H1 (cell line): Measurements from ENCODE around the gene MLPH. TPM values are rescaled to one million over a fixed set of nuclear protein-coding genes. Genes with fewer than 3 reads are reported as not detected.

Source experiments
- CTCF ChIA-PET: fragments of 300-600 bp; sonication (Branson Sonifier 250); formaldehyde crosslinking; loops from one replicate; lab custom pipeline; 2021; ENCODE audit not compliant: partially characterized antibody; lab: Charles Lee
- POLR2A ChIA-PET: fragments of 300-600 bp; sonication (Branson Sonifier 250); formaldehyde crosslinking; loops from one replicate; lab custom pipeline; 2021; ENCODE audit warnings: inconsistent platforms; ENCODE audit not compliant: partially characterized antibody; lab: Charles Lee
- DNase-seq, 2 experiments: peaks; one replicate each; pipeline versions ENCODE4 v3.0.0 to v3.0.0-alpha.2; 2010 to 2022; ENCODE audit warnings: low spot score in 2 of 2, low read depth in 1 of 2, mixed read lengths in 1 of 2
- FAIRE-seq: peaks from 2 replicates; lab custom pipeline; 2011; peaks lifted over from hg19 to GRCh38; lab: Jason Lieb, UNC
- H2AFZ ChIP-seq: 2 replicates; pipeline ENCODE4 v1.8.1; 2012; ENCODE audit warnings: low read length, inconsistent platforms
- H2AK5ac ChIP-seq: 2 replicates; pipeline ENCODE4 v1.6.1; 2013; ENCODE audit warnings: low read depth, low read length
- H2BK120ac ChIP-seq: replicated peaks from 2 replicates; pipeline ENCODE3; 2013; ENCODE audit warnings: low read depth, low read length, inconsistent platforms
- H2BK12ac ChIP-seq: 2 replicates; pipeline ENCODE4 v1.6.1; 2013; ENCODE audit warnings: low read depth, low read length
- H2BK15ac ChIP-seq: 2 replicates; pipeline ENCODE4 v1.6.1; 2013; ENCODE audit warnings: low read length
- H2BK20ac ChIP-seq: 2 replicates; pipeline ENCODE4 v1.6.1; 2013; ENCODE audit warnings: low read length
- H2BK5ac ChIP-seq: 2 replicates; pipeline ENCODE4 v1.6.1; 2013; ENCODE audit warnings: low read depth, low read length
- H3K14ac ChIP-seq: 2 replicates; pipeline ENCODE4 v1.6.1; 2013; ENCODE audit warnings: inconsistent platforms; ENCODE audit not compliant: insufficient read length
- H3K18ac ChIP-seq: 2 replicates; pipeline ENCODE4 v1.6.1; 2013; ENCODE audit warnings: low read length; ENCODE audit errors: extremely low read depth
- H3K23ac ChIP-seq: 2 replicates; pipeline ENCODE4 v1.6.1; 2013; ENCODE audit warnings: inconsistent platforms; ENCODE audit not compliant: insufficient read length
- H3K23me2 ChIP-seq: 2 replicates; pipeline ENCODE4 v1.6.1; 2013; ENCODE audit warnings: low read depth, low read length
- H3K27ac ChIP-seq: 2 replicates; pipeline ENCODE4 v1.6.1; 2011; ENCODE audit warnings: low read depth, low read length, inconsistent platforms
- H3K27me3 ChIP-seq, 4 experiments: replicated peaks in 1 of 4; 1 replicate in 1 of 4; 2 replicates in 3 of 4; pipeline versions ENCODE4 v1.6.1 to v1.8.1; 2011 to 2013; ENCODE audit warnings: low read length in 3 of 4, mild to moderate bottlenecking in 3 of 4, inconsistent platforms in 2 of 4, mixed read lengths in 2 of 4, moderate library complexity in 1 of 4; ENCODE audit not compliant: control insufficient read depth in 3 of 4, insufficient read depth in 3 of 4; ENCODE audit errors: extremely low read depth in 1 of 4
- H3K36me3 ChIP-seq, 4 experiments: 2 replicates each; pipeline versions ENCODE4 v1.6.1 to v1.8.1; 2011 to 2013; ENCODE audit warnings: mild to moderate bottlenecking in 4 of 4, low read length in 3 of 4, moderate library complexity in 2 of 4, control low read depth in 1 of 4, inconsistent platforms in 1 of 4; ENCODE audit not compliant: insufficient read depth in 4 of 4, control insufficient read depth in 2 of 4
- H3K4ac ChIP-seq: replicated peaks from 2 replicates; pipeline ENCODE3; 2013; ENCODE audit warnings: low read length, low read depth, mixed read lengths, inconsistent platforms; ENCODE audit not compliant: insufficient read length
- H3K4me1 ChIP-seq, 4 experiments: replicated peaks in 1 of 4; 1 replicate in 1 of 4; 2 replicates in 3 of 4; pipeline versions ENCODE4 v1.6.1 to v1.8.1; 2011 to 2013; ENCODE audit warnings: low read length in 3 of 4, inconsistent platforms in 2 of 4, mixed read lengths in 1 of 4; ENCODE audit not compliant: insufficient read depth in 4 of 4, control insufficient read depth in 3 of 4
- H3K4me2 ChIP-seq, 2 experiments: 2 replicates each; pipeline versions ENCODE4 v1.6.1 to v1.8.1; 2011 to 2013; ENCODE audit warnings: low read depth in 2 of 2, low read length in 2 of 2, control low read depth in 1 of 2, inconsistent platforms in 1 of 2, mild to moderate bottlenecking in 1 of 2; ENCODE audit not compliant: insufficient read depth in 1 of 2
- H3K4me3 ChIP-seq, 4 experiments: fragments of 200-600, 300-600 bp in 1 of 4; sonication (generic), shearing (Covaris generic), sonication (Bioruptor Twin) in 1 of 4; 2 replicates each; pipeline versions ENCODE4 v1.5.1 to v1.8.1; 2011 to 2016; ENCODE audit warnings: low read length in 4 of 4, low read depth in 3 of 4, control low read depth in 2 of 4, inconsistent platforms in 2 of 4, mild to moderate bottlenecking in 2 of 4, mixed read lengths in 1 of 4, moderate library complexity in 1 of 4; ENCODE audit not compliant: insufficient read depth in 2 of 4; ENCODE audit errors: extremely low read depth in 1 of 4
- H3K56ac ChIP-seq: replicated peaks from 2 replicates; pipeline ENCODE3; 2013; ENCODE audit warnings: low read depth, mild to moderate bottlenecking, mixed read lengths, low read length, inconsistent platforms; ENCODE audit not compliant: insufficient read length
- H3K79me1 ChIP-seq: 2 replicates; pipeline ENCODE4 v1.6.1; 2013; ENCODE audit warnings: low read depth, low read length, control low read depth
- H3K79me2 ChIP-seq, 2 experiments: 2 replicates each; pipeline versions ENCODE4 v1.6.1 to v1.8.1; 2012 to 2013; ENCODE audit warnings: low read length in 2 of 2, mild to moderate bottlenecking in 2 of 2, inconsistent platforms in 1 of 2; ENCODE audit not compliant: insufficient read depth in 2 of 2, control insufficient read depth in 1 of 2
- H3K9ac ChIP-seq, 4 experiments: replicated peaks in 1 of 4; 1 replicate in 1 of 4; 2 replicates in 3 of 4; pipeline versions ENCODE4 v1.6.1 to v1.8.1; 2011 to 2013; ENCODE audit warnings: low read depth in 3 of 4, low read length in 3 of 4, control low read depth in 2 of 4, mild to moderate bottlenecking in 2 of 4, moderate library complexity in 2 of 4, inconsistent platforms in 1 of 4; ENCODE audit errors: extremely low read depth in 1 of 4
- H3K9me3 ChIP-seq, 2 experiments: 2 replicates each; pipeline versions ENCODE4 v1.6.1 to v1.8.1; 2012 to 2013; ENCODE audit warnings: mild to moderate bottlenecking in 2 of 2, moderate library complexity in 2 of 2, control low read depth in 1 of 2, inconsistent platforms in 1 of 2, low read depth in 1 of 2, low read length in 1 of 2, mixed read lengths in 1 of 2; ENCODE audit not compliant: insufficient read depth in 2 of 2
- H4K20me1 ChIP-seq, 2 experiments: replicated peaks in 1 of 2; 2 replicates each; pipeline versions ENCODE3 to v1.8.1; 2011 to 2013; ENCODE audit warnings: inconsistent platforms in 2 of 2, low read length in 2 of 2, mild to moderate bottlenecking in 1 of 2; ENCODE audit not compliant: insufficient read depth in 2 of 2, control insufficient read depth in 1 of 2
- H4K5ac ChIP-seq: 2 replicates; pipeline ENCODE4 v1.6.1; 2013; ENCODE audit warnings: low read length, low read depth, mixed read lengths, inconsistent platforms; ENCODE audit not compliant: insufficient read length
- H4K8ac ChIP-seq: 2 replicates; pipeline ENCODE4 v1.8.0; 2013; ENCODE audit warnings: mild to moderate bottlenecking, moderate library complexity, low read length, inconsistent platforms; ENCODE audit not compliant: insufficient read depth; ENCODE audit errors: extremely low read depth
- H4K91ac ChIP-seq: replicated peaks from 2 replicates; pipeline ENCODE3; 2013; ENCODE audit warnings: low read length, mixed read lengths, inconsistent platforms; ENCODE audit not compliant: insufficient read length
- BCL11A ChIP-seq, 2 experiments: IDR thresholded peaks; one replicate each; pipeline ENCODE4 v1.6.1; 2011; ENCODE audit warnings: low read depth in 2 of 2, low read length in 2 of 2, mild to moderate bottlenecking in 2 of 2
- CBX5 ChIP-seq: fragments of 300-800, 300-1000 bp; sonication (generic); IDR thresholded peaks from 2 replicates; pipeline ENCODE4 v1.7.1; 2016; ENCODE audit warnings: antibody characterized with exemption, low read length, low read depth
- EGR1 ChIP-seq: IDR thresholded peaks from 2 replicates; pipeline ENCODE4 v1.6.1; 2011; ENCODE audit warnings: low read depth, low read length, borderline replicate concordance
- GABPA ChIP-seq: IDR thresholded peaks from 2 replicates; pipeline ENCODE4 v1.6.1; 2011; ENCODE audit warnings: mild to moderate bottlenecking, low read length, moderate library complexity, borderline replicate concordance; ENCODE audit not compliant: insufficient read depth
- SRF ChIP-seq: IDR thresholded peaks from 2 replicates; pipeline ENCODE4 v1.6.1; 2011; ENCODE audit warnings: mild to moderate bottlenecking, low read depth, low read length, moderate library complexity
- TAF7 ChIP-seq: optimal IDR thresholded peaks from 2 replicates; pipeline ENCODE3; 2011; ENCODE audit warnings: low read depth, mild to moderate bottlenecking, inconsistent platforms, low read length, moderate library complexity, borderline replicate concordance
- WGBS, 2 experiments: shearing (Covaris generic) in 1 of 2; methylation state at CpG; one replicate each; pipeline versions ENCODE4 v1.1.6 to v1.1.7; 2013 to 2015; ENCODE audit warnings: low lambda C conversion rate in 2 of 2, mixed read lengths in 2 of 2, inconsistent platforms in 1 of 2, low coverage in 1 of 2, missing lambda C conversion rate in 1 of 2; ENCODE audit not compliant: insufficient replicate concordance in 2 of 2, insufficient coverage in 1 of 2, insufficient read length in 1 of 2; ENCODE audit errors: extremely low coverage in 1 of 2, missing lambda C conversion rate in 1 of 2; 5-methylcytosine and 5-hydroxymethylcytosine counted together
- polyA plus RNA-seq, 7 experiments: library from polyadenylated mRNA; depleted of rRNA in 3 of 7; stranded (reverse) in 5 of 7; unstranded in 2 of 7; fragments of >200 nt in 5 of 7; fragments of 200-250 nt in 2 of 7; gene quantifications; 1 replicate in 5 of 7; 2 replicates in 1 of 7; 4 replicates in 1 of 7; pipeline versions ENCODE4 v1.2.1 to v1.2.3, GENCODE V29; 2011 to 2013; ENCODE audit warnings: missing spikeins in 2 of 7, mixed read lengths in 2 of 7
- total RNA-seq: library from RNA; stranded (reverse); fragmentation: NEBNext Ultra II Directional; extraction: Animal tissue kit (Norgen Biotek cat#: 25700); gene quantifications from 2 replicates; pipeline ENCODE4 v1.2.1, GENCODE V29; 2021

The MLPH gene
- total and polyA plus RNA-seq, 2 of the 8 experiments (the other 6 are each of a cell fraction or from before 2014, with no cell fraction given): 12.7 to 17.0 TPM

DNA sequence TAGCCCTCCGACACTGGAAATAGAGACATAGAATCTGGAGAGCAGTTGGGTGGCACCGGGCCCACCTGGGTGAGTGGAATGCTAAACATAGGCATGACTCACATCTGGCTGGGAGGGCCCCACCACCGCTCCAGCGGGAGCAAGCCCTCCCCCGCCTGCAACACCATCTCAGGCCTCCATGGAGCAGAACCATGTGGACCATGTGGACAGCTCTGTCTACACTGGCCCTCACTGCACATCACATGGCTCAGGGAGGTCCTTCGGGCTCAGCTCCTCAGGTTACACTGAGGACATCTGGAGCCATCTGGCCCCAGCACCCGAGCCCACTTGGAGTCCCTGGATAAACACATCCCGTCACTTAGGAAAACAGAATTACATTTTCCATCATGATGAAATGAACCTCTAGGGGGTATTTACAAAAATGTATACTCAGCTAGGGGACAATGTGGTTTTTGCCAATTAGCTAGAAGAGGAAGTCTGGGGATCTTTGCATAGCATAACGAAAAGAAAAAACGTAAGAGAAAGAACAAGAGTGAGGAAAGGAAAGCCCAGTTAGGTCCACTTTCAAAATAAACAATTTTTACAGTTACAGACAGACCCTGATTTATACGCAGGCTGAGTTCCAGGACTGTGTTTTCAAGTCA is 30.7 kb upstream of the MLPH start:
- no peak overlapping the region for H3K27ac ChIP-seq

More for the DNA sequence above, 30.7 kb upstream of the MLPH start:
- Histone ChIP-seq H4K8ac (no peak overlapping the region; the same call in 1 of the 2 replicates), H3K9ac (no peak overlapping the region), H2BK5ac (no peak overlapping the region), H4K5ac (no peak overlapping the region), H3K27me3 (no peaks in the 10 kb centered on the region; a peak in 1 of 7 replicates), H4K91ac (no peak overlapping the region), H2AK5ac (no peak overlapping the region), H3K14ac (no peak overlapping the region), H2AFZ (no peak overlapping the region), H3K9me3 (no peaks in the 10 kb centered on the region; a peak in 1 of 4 replicates), H3K4me3 (no peak overlapping the region), H3K36me3 (no peaks in the 10 kb centered on the region), H3K79me1 (no peaks in the 10 kb centered on the region), H3K23ac (no peak overlapping the region), H3K79me2 (no peaks in the 10 kb centered on the region), H2BK12ac (no peak overlapping the region), H2BK15ac (no peak overlapping the region), H2BK120ac (no peak overlapping the region), H3K18ac (no peak overlapping the region), H3K4me1 (peaks cover 0 to 6% (median 3%) of the 10 kb centered on the region in 4 experiments; a peak in 4 of 7 replicates), H4K20me1 (no peaks in the 10 kb centered on the region), H3K4ac (no peak overlapping the region), H3K4me2 (no peak overlapping the region), H3K23me2 (peaks cover 6% of the 10 kb centered on the region; the same call in 1 of the 2 replicates), H3K56ac (no peak overlapping the region), H2BK20ac (no peak overlapping the region)
- DNase-seq (no peak), FAIRE-seq (no peak)
- CTCF ChIA-PET: interaction anchor here (1.5 to 1.6 kb wide), 2 partner anchors 35 to 141 kb away, joined by 3 to 7 read pairs; no protein-coding TSS in a partner anchor
- TF ChIP-seq SRF: no peak
- no peak for TF ChIP-seq GABPA
- no peak for TF ChIP-seq BCL11A (IDR thresholded peaks at IDR 0.05; ENCODE audit: low read depth in 2 of 2, low read length in 2 of 2)
- TF ChIP-seq EGR1: no peak
- TF ChIP-seq CBX5: no peak
- TF ChIP-seq TAF7: no peak
- WGBS, 2 experiments: 91% methylated on average over 11 of the region's 11 CpGs; no CpG with 5 or more reads in 1 of the 2 experiments
- POLR2A ChIA-PET: no interaction called here
